Esophagus squamous epithelium (tissue), 5 donors: ENCODE measurements around the gene NEB. TPM values are rescaled to one million over a fixed set of nuclear protein-coding genes. Genes with fewer than 3 reads are reported as not detected.

ENCODE experiments used
- DNase-seq: peaks from one replicate; lab custom pipeline; 2025; lab: John Stamatoyannopoulos, UW
- H3K27ac ChIP-seq, 4 donors: fragments of 200-600 bp; sonication (generic); one replicate each; pipeline ENCODE4 v1.5.1; 2016 to 2019; ENCODE audit warnings: mild to moderate bottlenecking in 1 of 4
- H3K27me3 ChIP-seq, 4 donors: fragments of 200-600 bp; sonication (generic); 1 replicate in 3 of 4; 2 replicates in 1 of 4; pipeline versions ENCODE4 v1.5.1 to v1.6.0; 2017 to 2021; ENCODE audit warnings: antibody characterized with exemption in 1 of 4
- H3K36me3 ChIP-seq, 3 donors: fragments of 200-600 bp; sonication (generic); one replicate each; pipeline ENCODE4 v1.5.1; 2016 to 2019
- H3K4me1 ChIP-seq, 3 donors: fragments of 200-600 bp; sonication (generic); one replicate each; pipeline ENCODE4 v1.5.1; 2017 to 2019
- H3K4me3 ChIP-seq, 4 donors: fragments of 200-600 bp; sonication (generic); 1 replicate in 3 of 4; 2 replicates in 1 of 4; pipeline ENCODE4 v1.5.1; 2016 to 2019; ENCODE audit warnings: mild to moderate bottlenecking in 2 of 4, moderate library complexity in 1 of 4
- H3K9me3 ChIP-seq, 3 donors: fragments of 200-600 bp; sonication (generic); one replicate each; pipeline ENCODE4 v1.5.1; 2016 to 2019
- CTCF ChIP-seq, 6 experiments: fragments of 450-650 bp in 4 of 6; fragments of 200-600 bp in 2 of 6; sonication (generic) in 2 of 6; IDR thresholded peaks; one replicate each; pipeline ENCODE4 v1.5.1; 2016 to 2019; ENCODE audit warnings: antibody characterized with exemption in 6 of 6, mild to moderate bottlenecking in 4 of 6, moderate library complexity in 4 of 6
- POLR2A ChIP-seq, 4 donors: fragments of 450-650 bp; IDR thresholded peaks; one replicate each; pipeline ENCODE4 v1.6.1; 2017; ENCODE audit warnings: antibody characterized with exemption in 4 of 4, mild to moderate bottlenecking in 4 of 4, moderate library complexity in 3 of 4
- WGBS, 2 donors: methylation state at CpG; one replicate each; pipeline ENCODE4 v1.1.5; 2018; 5-methylcytosine and 5-hydroxymethylcytosine counted together
- intact Hi-C: fragments of 100-400 bp; cut with DNase I; formaldehyde crosslinking; loops from one replicate; pipeline ENCODE4 v1.15.0; 2022
- total RNA-seq, 4 donors: library from RNA; depleted of rRNA; stranded (reverse); fragments of >200 nt; gene quantifications; one replicate each; pipeline ENCODE4 v1.1.0, GENCODE V29; 2016
- donor health status: DM: yes; HTN: yes; CAD: no.

Gene NEB
- total RNA-seq, 4 donors from 2014 or later: 0.23 to 1.1 (median 0.61) TPM

GRCh38 chr2:151672277-151672676, 62.0 kb downstream of the NEB start:
- TF ChIP-seq POLR2A (IDR thresholded peaks at IDR 0.05) (no peak), CTCF (IDR thresholded peaks at IDR 0.05) (no peak)
- 89 to 91% methylated on average over 5 of the region's 5 CpGs for WGBS, 2 donors

GRCh38 chr2:151670846-151671597, 63.3 kb downstream of the NEB start:
- Histone ChIP-seq H3K4me1 (no peaks in the 10 kb centered on the region), H3K9me3 (no peaks in the 10 kb centered on the region), H3K27me3 (no peaks in the 10 kb centered on the region), H3K4me3 (no peak overlapping the region), H3K36me3 (no peaks in the 10 kb centered on the region), H3K27ac (no peak overlapping the region)
- no peak for DNase-seq
- intact Hi-C loops: no loop called here
- WGBS, 2 donors: 85 to 94% methylated on average over 9 of the region's 9 CpGs
- TF ChIP-seq POLR2A (IDR thresholded peaks at IDR 0.05) (no peak), CTCF (IDR thresholded peaks at IDR 0.05) (no peak)

More at GRCh38 chr2:151672277-151672676, 62.0 kb downstream of the NEB start:
- H3K36me3 ChIP-seq: no peaks in the 10 kb centered on the region
- H3K4me1 ChIP-seq: no peaks in the 10 kb centered on the region
- H3K4me3 ChIP-seq: no peak overlapping the region
- intact Hi-C loops: no loop called here
- no peaks in the 10 kb centered on the region for H3K27me3 ChIP-seq
- no peaks in the 10 kb centered on the region for H3K9me3 ChIP-seq
- DNase-seq: no peak
- H3K27ac ChIP-seq: no peak overlapping the region

GRCh38 chr2:151670346-151670745, 63.9 kb downstream of the NEB start:
- no peaks in the 10 kb centered on the region for H3K9me3 ChIP-seq
- H3K4me3 ChIP-seq: no peak overlapping the region
- H3K4me1 ChIP-seq: no peaks in the 10 kb centered on the region
- H3K27ac ChIP-seq: no peak overlapping the region
- H3K27me3 ChIP-seq: no peaks in the 10 kb centered on the region
- 76 to 77% methylated on average over 7 of the region's 7 CpGs for WGBS, 2 donors
- H3K36me3 ChIP-seq: no peaks in the 10 kb centered on the region
- no peak for TF ChIP-seq POLR2A (IDR thresholded peaks at IDR 0.05)
- TF ChIP-seq CTCF (IDR thresholded peaks at IDR 0.05): no peak
- no peak for DNase-seq
- intact Hi-C loops: no loop called here

GRCh38 chr2:151669585-151670081, 64.6 kb downstream of the NEB start:
- DNase-seq: no peak
- no peaks in the 10 kb centered on the region for H3K36me3 ChIP-seq
- no peaks in the 10 kb centered on the region for H3K27me3 ChIP-seq
- H3K27ac ChIP-seq: no peak overlapping the region
- H3K9me3 ChIP-seq: no peaks in the 10 kb centered on the region
- TF ChIP-seq CTCF (IDR thresholded peaks at IDR 0.05): no peak
- no peak for TF ChIP-seq POLR2A (IDR thresholded peaks at IDR 0.05)
- no peaks in the 10 kb centered on the region for H3K4me1 ChIP-seq
- intact Hi-C loops: no loop called here
- no peak overlapping the region for H3K4me3 ChIP-seq
- WGBS, 2 donors: 46 to 49% methylated on average over 6 of the region's 6 CpGs

GRCh38 chr2:151668737-151669136, 65.5 kb downstream of the NEB start:
- H3K4me3 ChIP-seq: no peak overlapping the region
- DNase-seq: no peak
- H3K9me3 ChIP-seq: no peaks in the 10 kb centered on the region
- no peaks in the 10 kb centered on the region for H3K27me3 ChIP-seq
- no peak overlapping the region for H3K27ac ChIP-seq
- intact Hi-C loops: no loop called here
- H3K4me1 ChIP-seq: no peaks in the 10 kb centered on the region
- WGBS, 2 donors: 96 to 98% methylated on average over 5 of the region's 5 CpGs
- H3K36me3 ChIP-seq: no peaks in the 10 kb centered on the region
- TF ChIP-seq CTCF (IDR thresholded peaks at IDR 0.05): no peak
- TF ChIP-seq POLR2A (IDR thresholded peaks at IDR 0.05): no peak
